Heart left ventricle (tissue), 16 donors: ENCODE measurements around the gene OGDHL. TPM values are rescaled to one million over a fixed set of nuclear protein-coding genes. Genes with fewer than 3 reads are reported as not detected.
"Not testable (repeated sequence)": the region's sequence is repeated elsewhere in the genome, so short reads cannot be mapped to it uniquely, and the experiment has no call there.

ENCODE experiments used
- ATAC-seq, 4 donors: fragments of 200-7000 bp; cut with Tn5 transposase; one replicate each; pipeline ENCODE4 v1.9.1; 2020 to 2022; ENCODE audit warnings: moderate library complexity in 4 of 4, mild to moderate bottlenecking in 3 of 4, moderate number of reproducible peaks in 1 of 4
- DNase-seq, 5 donors: peaks; one replicate each; pipeline ENCODE4 v3.0.0-alpha.2; 2020
- H3K27ac ChIP-seq, 12 donors: fragments of 200-600 bp; sonication (generic) in 4 of 12; one replicate each; pipeline versions ENCODE4 v1.5.0 to v1.8.0; 2016 to 2022; ENCODE audit warnings: mild to moderate bottlenecking in 2 of 12
- H3K27me3 ChIP-seq, 9 donors: fragments of 200-600 bp; sonication (generic) in 2 of 9; one replicate each; pipeline versions ENCODE4 v1.5.1 to v1.8.0; 2016 to 2022; ENCODE audit warnings: mild to moderate bottlenecking in 3 of 9
- H3K36me3 ChIP-seq, 9 donors: fragments of 200-600 bp; sonication (generic) in 2 of 9; one replicate each; pipeline versions ENCODE4 v1.5.0 to v1.8.0; 2018 to 2022; ENCODE audit warnings: mild to moderate bottlenecking in 2 of 9
- H3K4me1 ChIP-seq, 12 donors: fragments of 200-600 bp; sonication (generic) in 4 of 12; one replicate each; pipeline versions ENCODE4 v1.5.0 to v1.8.0; 2016 to 2022; ENCODE audit warnings: mild to moderate bottlenecking in 3 of 12
- H3K4me3 ChIP-seq, 12 donors: fragments of 200-600 bp; sonication (generic) in 4 of 12; one replicate each; pipeline versions ENCODE4 v1.5.0 to v1.8.0; 2017 to 2022; ENCODE audit warnings: mild to moderate bottlenecking in 9 of 12, moderate library complexity in 4 of 12
- H3K9me3 ChIP-seq, 12 donors: fragments of 200-600 bp; sonication (generic) in 4 of 12; one replicate each; pipeline versions ENCODE4 v1.5.0 to v1.8.0; 2016 to 2022; ENCODE audit warnings: mild to moderate bottlenecking in 1 of 12
- CTCF ChIP-seq, 12 donors: fragments of 200-600 bp; sonication (generic) in 4 of 12; IDR thresholded peaks; one replicate each; pipeline versions ENCODE4 v1.5.0 to v1.8.0; 2018 to 2022; ENCODE audit warnings: antibody characterized with exemption in 12 of 12, mild to moderate bottlenecking in 5 of 12
- POLR2A ChIP-seq, 2 donors: fragments of 450-650 bp; IDR thresholded peaks; one replicate each; pipeline ENCODE4 v1.6.1; 2017; ENCODE audit warnings: antibody characterized with exemption in 2 of 2, mild to moderate bottlenecking in 2 of 2, moderate library complexity in 2 of 2
- WGBS, 4 donors: extraction: QIAGEN DNeasy Blood & Tissue Kit in 2 of 4; methylation state at CpG; one replicate each; pipeline versions ENCODE4 v1.1.5 to v1.1.7; 2013 to 2018; 5-methylcytosine and 5-hydroxymethylcytosine counted together
- intact Hi-C, 10 donors: fragments of 100-400 bp; cut with DNase I; formaldehyde crosslinking; loops; one replicate each; pipeline versions ENCODE4 v1.11.1 to v1.14.2; 2022
- polyA plus RNA-seq, 2 donors: library from polyadenylated mRNA; stranded (reverse); fragments of 200-250 nt; gene quantifications; one replicate each; pipeline ENCODE4 v1.2.3, GENCODE V29; 2013
- total RNA-seq, 9 donors: library from RNA; depleted of rRNA in 2 of 9; stranded (reverse); fragments of >200 nt in 2 of 9; fragmentation: NEBNext Ultra II Directional in 3 of 9; extraction: Animal tissue kit (Norgen Biotek cat#: 25700) in 3 of 9; gene quantifications; one replicate each; pipeline versions ENCODE4 v1.1.0 to v1.2.4, GENCODE V29; 2016 to 2023
- donor health status: ischemic (EF 13 %, LVEDD 7.1; RV severe dilation, severe dysfunction).
- donor health status: healthy with polysubstance abuse.
- donor health status: DM: no; HTN: yes; CAD: no.
- donor health status: DM: no; HTN: no; CAD: no.
- donor health status: ischemic (EF 25% LVEDD 6.9; RV normal size, moderate dysfunction).
- donor health status: ischemic (EF 25% LVEDD 5.7; RV mildly dilated, moderate dysfunction).
- donor health status: healthy.
- donor health status: DM: yes; HTN: yes; CAD: no.
- donor health status: ischemic (EF 35%, LVEDD 5.7; RV mildly dilated, moderate dysfunction).
- donor health status: nonischemic (EF 11% LVEDD 7.7; RV severe dilation, severe dysfunction).
- donor health status: DM: yes; HTN: yes; CAD: no.
- donor health status: PGD.
- donor health status: ischemic (EF 29% LVEDD 5.4; RV normal size, mild dysfunction).
- donor health status: nonischemic (EF 23%, LVEDD 6.1; RV moderate dilation, normal function).

The OGDHL gene
- total and polyA plus RNA-seq, 11 donors = 0.18 to 11.3 (median 1.5) TPM

- no peaks in the 10 kb centered on the region for H3K36me3 ChIP-seq
- no peak overlapping the region for H3K27ac ChIP-seq
- 84 to 93% (median 87%) methylated on average over 13 to 15 of the region's 15 CpGs for WGBS, 4 donors
- H3K27me3 ChIP-seq = peaks cover 0 to 22% (median 5%) of the 10 kb centered on the region in 9 donors
- DNase-seq = no peak
- no peak for ATAC-seq
- TF ChIP-seq POLR2A (IDR thresholded peaks at IDR 0.05) = no peak
- no peak for TF ChIP-seq CTCF (IDR thresholded peaks at IDR 0.05)
- H3K9me3 ChIP-seq = no peaks in the 10 kb centered on the region
- no peak overlapping the region for H3K4me3 ChIP-seq
- intact Hi-C loops = loop anchor here in 1 of 10 donors (10.0 kb wide), 1 partner anchor 154 kb away; no protein-coding TSS in a partner anchor
- H3K4me1 ChIP-seq = peaks cover 0 to 10% (median 0%) of the 10 kb centered on the region in 12 donors
Observed at GRCh38 chr10:49758249-49758930, 3.7 kb downstream of the OGDHL start.

- ATAC-seq = no peak
- intact Hi-C loops = loop anchor here in 1 of 10 donors (10.0 kb wide), 1 partner anchor 152 kb away; no protein-coding TSS in a partner anchor
- H3K27ac ChIP-seq = no peak overlapping the region
- H3K4me1 ChIP-seq = peaks cover 0 to 3% (median 0%) of the 10 kb centered on the region in 12 donors
- 75 to 87% (median 81%) methylated on average over 4 to 6 of the region's 6 CpGs for WGBS, 4 donors
- H3K27me3 ChIP-seq = peaks cover 0 to 12% (median 0%) of the 10 kb centered on the region in 9 donors
- no peak overlapping the region for H3K4me3 ChIP-seq
- TF ChIP-seq POLR2A (IDR thresholded peaks at IDR 0.05) (no peak), CTCF (IDR thresholded peaks at IDR 0.05) (no peak)
- no peaks in the 10 kb centered on the region for H3K9me3 ChIP-seq
- DNase-seq = no peak
- no peaks in the 10 kb centered on the region for H3K36me3 ChIP-seq
Observed at GRCh38 chr10:49756641-49757040, 5.5 kb downstream of the OGDHL start.

GRCh38 chr10:49756031-49756430 is 6.1 kb downstream of the OGDHL start:
- TF ChIP-seq POLR2A (IDR thresholded peaks at IDR 0.05) = no peak
- no peak for TF ChIP-seq CTCF (IDR thresholded peaks at IDR 0.05)
- H3K4me3 ChIP-seq = no peak overlapping the region
- intact Hi-C loops = loop anchor here in 1 of 10 donors (10.0 kb wide), 1 partner anchor 151 kb away; no protein-coding TSS in a partner anchor
- no peak overlapping the region for H3K27ac ChIP-seq
- no peaks in the 10 kb centered on the region for H3K9me3 ChIP-seq
- 66 to 88% (median 77%) methylated on average over 3 of the region's 3 CpGs for WGBS, 4 donors
- no peaks in the 10 kb centered on the region for H3K36me3 ChIP-seq
- no peaks in the 10 kb centered on the region for H3K4me1 ChIP-seq
- no peak for ATAC-seq
- no peak for DNase-seq
- peaks cover 0 to 9% (median 0%) of the 10 kb centered on the region in 9 donors for H3K27me3 ChIP-seq

- 80 to 85% (median 83%) methylated on average over 7 of the region's 7 CpGs for WGBS, 4 donors
- not testable (repeated sequence) for H3K36me3 ChIP-seq, H3K9me3 ChIP-seq, ATAC-seq, H3K4me3 ChIP-seq, DNase-seq, H3K27me3 ChIP-seq, H3K27ac ChIP-seq, H3K4me1 ChIP-seq
- intact Hi-C loops = loop anchor here in 1 of 10 donors (10.0 kb wide), 1 partner anchor 150 kb away; no protein-coding TSS in a partner anchor
Observed at GRCh38 chr10:49754951-49755350, 7.2 kb downstream of the OGDHL start.
